HEK293 (cell line): ENCODE measurements around the gene DHX38.

Source experiments
- YY1 ChIP-seq: fragments of 450-650 bp; formaldehyde crosslinking; IDR thresholded peaks from 2 replicates; pipeline ENCODE4 v1.5.1; 2018; ENCODE audit warnings: missing biosample characterization, missing genetic modification characterization
- TF ChIP-seq, protein P1 (sequence below): fragments of 450-650 bp; formaldehyde crosslinking; optimal IDR thresholded peaks from 2 replicates; pipeline ENCODE3; 2016; ENCODE audit warnings: missing biosample characterization, mild to moderate bottlenecking, missing genetic modification characterization

DNA sequence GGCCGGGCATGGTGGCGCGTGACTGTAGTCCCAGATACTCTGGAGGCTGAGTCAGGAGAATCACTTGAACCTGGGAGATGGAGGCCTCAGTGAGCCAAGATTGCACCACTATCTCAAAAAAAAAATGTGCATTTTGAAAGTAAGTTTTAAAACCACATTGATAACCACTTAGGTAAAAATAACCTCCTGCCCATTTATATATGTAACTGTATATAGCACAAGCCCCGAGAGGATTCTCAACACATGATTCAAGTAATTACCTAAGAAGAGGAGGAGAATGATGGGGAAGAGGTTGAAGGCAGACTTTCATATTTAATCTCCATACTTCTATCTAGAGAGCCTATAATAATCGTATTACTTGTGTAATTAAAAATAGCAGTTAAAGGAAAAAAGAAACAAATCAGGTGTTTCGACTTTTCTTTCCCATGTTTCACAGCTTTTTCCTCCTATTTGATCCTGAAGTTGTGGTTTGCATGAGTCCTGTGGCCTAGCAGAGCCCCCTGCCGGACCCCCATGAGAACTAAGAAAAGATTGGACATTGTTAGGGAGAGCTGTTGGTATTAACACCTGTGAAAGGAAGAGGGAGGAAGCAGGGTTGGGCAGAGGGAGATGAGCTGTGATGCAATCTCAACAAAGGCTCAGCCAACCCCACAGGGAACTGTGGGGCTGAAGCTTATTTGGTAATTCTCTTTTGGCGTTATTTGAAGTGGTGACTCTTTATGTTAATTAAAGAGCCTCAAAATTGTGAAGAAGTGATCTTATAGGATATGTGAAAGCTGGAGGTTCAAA lies 56.2 kb downstream of the DHX38 start:
- TF ChIP-seq, protein P1, sequence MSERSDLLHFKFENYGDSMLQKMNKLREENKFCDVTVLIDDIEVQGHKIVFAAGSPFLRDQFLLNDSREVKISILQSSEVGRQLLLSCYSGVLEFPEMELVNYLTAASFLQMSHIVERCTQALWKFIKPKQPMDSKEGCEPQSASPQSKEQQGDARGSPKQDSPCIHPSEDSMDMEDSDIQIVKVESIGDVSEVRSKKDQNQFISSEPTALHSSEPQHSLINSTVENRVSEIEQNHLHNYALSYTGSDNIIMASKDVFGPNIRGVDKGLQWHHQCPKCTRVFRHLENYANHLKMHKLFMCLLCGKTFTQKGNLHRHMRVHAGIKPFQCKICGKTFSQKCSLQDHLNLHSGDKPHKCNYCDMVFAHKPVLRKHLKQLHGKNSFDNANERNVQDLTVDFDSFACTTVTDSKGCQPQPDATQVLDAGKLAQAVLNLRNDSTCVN, result no peak
- no peak for TF ChIP-seq YY1 (tag by site-specific recombination)
